GM12801 (cell line): Measurements from ENCODE around the gene TCFL5.

Experiments used
- TF ChIP-seq, protein P1 (sequence below): IDR thresholded peaks from one replicate; pipeline ENCODE4 v1.5.1; 2011; ENCODE audit warnings: control low read depth; ENCODE audit not compliant: insufficient read length; ENCODE audit errors: extremely low read depth

Gene TCFL5

DNA sequence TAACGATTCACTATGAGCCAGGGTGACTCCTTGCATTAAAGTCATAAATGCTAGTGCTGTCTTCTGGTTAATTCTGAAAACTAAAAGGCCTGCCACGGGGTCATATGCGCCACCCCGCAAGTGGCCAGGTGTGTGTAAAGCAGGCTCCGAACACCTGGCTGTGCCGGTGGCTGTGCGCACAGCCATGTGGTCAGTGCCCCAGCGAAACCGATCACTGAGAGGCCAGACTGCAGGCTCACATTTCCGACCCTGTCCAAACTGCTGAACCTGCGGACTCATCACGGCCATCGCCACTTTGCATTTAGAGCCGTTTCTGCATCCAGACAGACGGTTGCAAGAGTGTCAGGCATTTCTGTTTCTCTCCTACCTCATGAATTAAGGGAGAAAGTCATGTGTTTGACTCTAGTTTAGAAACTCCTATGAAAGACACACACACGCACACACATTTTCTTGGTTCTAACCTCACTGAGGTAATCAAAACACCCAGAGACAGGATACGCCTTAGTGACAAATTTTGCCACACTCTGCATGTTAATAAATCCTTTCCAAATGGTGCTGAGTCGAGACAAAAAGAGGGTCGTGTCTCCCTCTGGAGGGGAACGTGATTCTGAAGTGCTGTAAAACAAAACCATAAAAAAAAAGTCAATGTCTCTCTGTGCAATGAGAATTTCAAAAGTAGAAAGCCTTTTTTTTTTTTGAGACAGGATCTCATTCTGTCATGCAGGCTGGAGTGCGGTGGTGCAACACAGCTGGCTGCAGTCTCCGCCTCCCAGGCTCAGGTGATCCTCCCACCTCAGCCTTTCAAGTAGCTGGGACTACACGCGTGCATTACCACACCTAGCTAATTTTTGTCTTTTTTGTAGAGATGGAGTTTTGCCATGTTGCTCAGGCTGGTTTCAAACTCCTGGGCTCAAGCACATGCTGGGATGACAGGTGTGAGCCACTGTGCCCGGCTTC lies 31.0 kb upstream of the TCFL5 start:
- TF ChIP-seq, protein P1, sequence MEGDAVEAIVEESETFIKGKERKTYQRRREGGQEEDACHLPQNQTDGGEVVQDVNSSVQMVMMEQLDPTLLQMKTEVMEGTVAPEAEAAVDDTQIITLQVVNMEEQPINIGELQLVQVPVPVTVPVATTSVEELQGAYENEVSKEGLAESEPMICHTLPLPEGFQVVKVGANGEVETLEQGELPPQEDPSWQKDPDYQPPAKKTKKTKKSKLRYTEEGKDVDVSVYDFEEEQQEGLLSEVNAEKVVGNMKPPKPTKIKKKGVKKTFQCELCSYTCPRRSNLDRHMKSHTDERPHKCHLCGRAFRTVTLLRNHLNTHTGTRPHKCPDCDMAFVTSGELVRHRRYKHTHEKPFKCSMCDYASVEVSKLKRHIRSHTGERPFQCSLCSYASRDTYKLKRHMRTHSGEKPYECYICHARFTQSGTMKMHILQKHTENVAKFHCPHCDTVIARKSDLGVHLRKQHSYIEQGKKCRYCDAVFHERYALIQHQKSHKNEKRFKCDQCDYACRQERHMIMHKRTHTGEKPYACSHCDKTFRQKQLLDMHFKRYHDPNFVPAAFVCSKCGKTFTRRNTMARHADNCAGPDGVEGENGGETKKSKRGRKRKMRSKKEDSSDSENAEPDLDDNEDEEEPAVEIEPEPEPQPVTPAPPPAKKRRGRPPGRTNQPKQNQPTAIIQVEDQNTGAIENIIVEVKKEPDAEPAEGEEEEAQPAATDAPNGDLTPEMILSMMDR = no peak

DNA sequence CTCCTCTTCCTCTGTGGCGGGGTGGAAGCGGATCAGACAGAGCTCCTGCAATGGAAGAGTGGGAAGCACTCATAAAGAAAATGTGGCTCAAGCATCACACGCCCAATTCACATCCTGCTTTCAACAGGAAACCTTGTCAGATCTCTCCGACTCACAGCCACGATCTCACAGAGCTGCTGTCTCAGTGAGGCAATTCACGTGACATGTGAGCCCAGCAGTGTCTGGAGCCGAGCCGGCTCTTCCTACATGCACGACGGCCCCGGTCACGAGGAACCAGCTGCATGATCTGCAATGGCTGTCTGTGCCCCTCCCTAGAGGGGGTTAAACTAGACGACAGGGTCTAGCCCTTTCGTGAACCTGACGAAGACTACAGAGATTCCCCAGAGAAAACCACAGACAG lies 29.5 kb upstream of the TCFL5 start:
- TF ChIP-seq, protein P1 = no peak

DNA sequence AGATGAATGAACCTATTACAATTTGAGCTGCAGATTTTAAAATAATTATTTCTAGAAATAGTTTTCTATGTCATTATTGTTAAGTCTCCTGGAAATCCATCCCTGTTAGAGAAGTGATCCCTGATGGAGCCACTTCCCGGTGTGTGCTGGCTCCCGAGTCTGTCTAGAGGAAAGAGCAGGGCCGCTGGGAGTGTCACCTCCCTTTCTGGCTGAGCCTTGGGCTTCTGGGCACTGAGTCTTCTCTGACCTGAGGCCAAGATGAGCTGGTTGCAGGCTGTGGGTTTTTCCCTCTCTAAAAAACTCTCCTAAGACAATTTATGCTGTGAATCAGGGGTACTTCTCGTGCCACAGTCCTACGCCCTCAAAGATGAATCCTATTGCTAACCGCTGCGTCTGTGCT lies 28.8 kb upstream of the TCFL5 start:
- TF ChIP-seq, protein P1 = no peak

DNA sequence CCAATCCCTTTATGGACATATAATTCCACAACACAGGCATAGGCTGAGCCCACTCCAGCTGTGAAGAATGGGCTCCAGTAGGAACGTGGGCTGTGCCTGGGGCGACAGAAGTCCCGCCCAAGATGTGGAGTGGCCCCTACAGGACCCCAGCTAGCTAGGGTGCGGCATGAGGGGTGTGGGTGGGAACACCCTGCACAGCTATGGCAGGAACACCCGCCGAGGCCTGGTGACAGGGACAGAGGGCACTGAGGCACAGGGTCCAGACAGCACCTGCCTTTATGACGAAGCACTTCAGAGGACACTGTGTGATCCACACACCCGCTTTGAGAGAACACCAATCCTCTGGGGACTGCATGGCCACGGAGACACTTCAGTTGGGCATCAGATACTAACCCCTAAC lies 28.2 kb upstream of the TCFL5 start:
- TF ChIP-seq, protein P1 = no peak

DNA sequence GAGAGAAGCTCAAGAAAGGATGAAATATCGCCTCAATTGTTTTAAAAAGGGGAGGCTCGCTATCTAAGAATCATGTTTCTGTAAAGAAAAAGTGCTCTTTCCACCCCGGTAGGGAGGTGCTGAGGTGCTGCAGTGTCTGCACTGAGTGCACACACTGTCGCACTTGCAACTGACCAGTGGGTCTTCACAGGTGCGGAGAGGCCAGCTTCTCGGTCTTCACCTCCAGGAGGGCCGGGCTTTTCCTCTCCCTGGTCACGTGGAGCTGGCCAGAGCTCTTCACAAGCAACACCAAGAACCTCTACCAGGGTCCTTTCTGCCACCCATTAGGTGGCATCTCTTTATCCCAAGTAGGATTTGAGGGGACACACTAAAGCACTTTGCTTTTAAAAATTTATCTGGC lies 27.8 kb upstream of the TCFL5 start:
- TF ChIP-seq, protein P1 = no peak

DNA sequence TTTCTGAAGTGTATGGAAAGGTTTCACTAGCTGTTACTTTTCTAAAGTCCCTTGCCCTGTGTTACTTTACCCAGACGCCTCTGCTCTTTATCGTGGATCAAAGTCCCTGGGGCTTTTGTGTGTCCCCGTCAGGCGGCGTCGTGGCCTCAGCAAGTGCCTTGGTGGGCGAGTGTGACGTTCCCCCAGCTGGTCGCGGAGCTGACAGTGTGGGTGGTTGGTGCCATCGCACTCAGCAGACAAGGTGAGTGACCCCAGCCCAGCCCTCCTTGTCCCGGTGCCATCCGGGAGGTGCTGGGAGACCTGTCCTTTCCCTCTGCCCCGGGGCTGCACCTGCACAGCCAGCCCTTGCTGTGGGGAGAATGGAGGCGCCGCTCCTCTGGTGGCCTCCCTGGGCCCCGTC lies 27.3 kb upstream of the TCFL5 start:
- TF ChIP-seq, protein P1 = no peak

DNA sequence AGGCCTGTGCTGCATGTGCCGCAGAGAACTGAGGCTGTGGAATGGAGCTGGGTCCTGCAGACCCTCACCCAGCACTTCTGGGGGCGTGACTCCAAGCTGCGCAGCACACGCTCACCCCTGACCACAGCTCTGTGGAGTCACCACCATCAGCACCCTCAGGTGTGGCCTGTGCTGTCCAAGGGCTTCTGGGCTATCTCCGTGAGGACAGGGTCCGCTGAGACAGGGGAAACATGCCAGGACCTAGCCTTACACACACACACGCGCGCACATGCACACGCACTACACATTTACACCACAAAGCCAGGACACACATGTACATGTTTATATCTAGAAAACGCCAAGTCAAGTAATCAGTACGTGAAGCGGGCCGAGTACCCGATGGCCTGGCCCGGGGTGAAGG lies 26.8 kb upstream of the TCFL5 start:
- TF ChIP-seq, protein P1 = no peak
